ENCODE results near the gene RNU1-2.
"Not testable (repeated sequence)": the region's sequence is repeated elsewhere in the genome, so short reads cannot be mapped to it uniquely, and the experiment has no call there.

RNU1-2 gene

GRCh38 chr1:16938351-16939321, 42.9 kb downstream of the RNU1-2 start:
- Histone ChIP-seq H3K36me3 (replicated peaks; ENCODE audit: insufficient read depth, low read length) (no peaks in the 10 kb centered on the region), H3K79me2 (ENCODE audit: low read length) (no peaks in the 10 kb centered on the region), H3K9me2 (replicated peaks; ENCODE audit: insufficient read depth, low read length) (no peaks in the 10 kb centered on the region), H3K9me3 (replicated peaks; ENCODE audit: insufficient read depth, low read length) (no peaks in the 10 kb centered on the region), H4K20me1 (ENCODE audit: insufficient read depth, low read length) (no peaks in the 10 kb centered on the region), H3K27me3 (replicated peaks; ENCODE audit: insufficient read depth, low read length) (no peaks in the 10 kb centered on the region), H3K4me1 (ENCODE audit: low read length) (no peaks in the 10 kb centered on the region), H3K4me2 (ENCODE audit: low read depth, low read length) (no peak overlapping the region), H3K27ac (ENCODE audit: low read length) (no peak overlapping the region), H2AFZ (ENCODE audit: low read length) (no peak overlapping the region), H3F3A (ENCODE audit: insufficient read depth, low read length) (no peaks in the 10 kb centered on the region), H3K9ac (ENCODE audit: low read length) (no peak overlapping the region), H3K4me3 (ENCODE audit: low read length) (no peak overlapping the region)
- TF ChIP-seq CTCF (IDR thresholded peaks at IDR 0.05; ENCODE audit: low read length) (no peak), EZH2phosphoT487 (IDR thresholded peaks at IDR 0.05; ENCODE audit: low read length) (no peak), EZH2 (optimal IDR thresholded peaks at IDR 0.05; ENCODE audit: low read depth, low read length) (no peak)
- DNase-seq, result no peak

- not testable (repeated sequence) for H3K9me3 ChIP-seq (replicated peaks; ENCODE audit: insufficient read depth, low read length); H3K27ac ChIP-seq (ENCODE audit: low read length); H3K4me1 ChIP-seq (ENCODE audit: low read length); H3K36me3 ChIP-seq (replicated peaks; ENCODE audit: insufficient read depth, low read length); H3K9ac ChIP-seq (ENCODE audit: low read length); H3K27me3 ChIP-seq (replicated peaks; ENCODE audit: insufficient read depth, low read length); H3K4me2 ChIP-seq (ENCODE audit: low read depth, low read length); H3K79me2 ChIP-seq (ENCODE audit: low read length); H4K20me1 ChIP-seq (ENCODE audit: insufficient read depth, low read length); H3K9me2 ChIP-seq (replicated peaks; ENCODE audit: insufficient read depth, low read length); DNase-seq; H2AFZ ChIP-seq (ENCODE audit: low read length); H3K4me3 ChIP-seq (ENCODE audit: low read length); H3F3A ChIP-seq (ENCODE audit: insufficient read depth, low read length)
These were observed 43.8 kb downstream of the RNU1-2 start for GRCh38 chr1:16939386-16940180.

- no peak overlapping the region for H3K9ac ChIP-seq (ENCODE audit: low read length)
- no peaks in the 10 kb centered on the region for H3K9me3 ChIP-seq (replicated peaks; ENCODE audit: insufficient read depth, low read length)
- no peaks in the 10 kb centered on the region for H4K20me1 ChIP-seq (ENCODE audit: insufficient read depth, low read length)
- no peak overlapping the region for H3K4me3 ChIP-seq (ENCODE audit: low read length)
- H3K27me3 ChIP-seq (replicated peaks; ENCODE audit: insufficient read depth, low read length), result no peaks in the 10 kb centered on the region
- no peak overlapping the region for H3K27ac ChIP-seq (ENCODE audit: low read length)
- no peaks in the 10 kb centered on the region for H3K9me2 ChIP-seq (replicated peaks; ENCODE audit: insufficient read depth, low read length)
- no peak for TF ChIP-seq EZH2phosphoT487 (IDR thresholded peaks at IDR 0.05; ENCODE audit: low read length)
- TF ChIP-seq CTCF (IDR thresholded peaks at IDR 0.05; ENCODE audit: low read length), result no peak
- no peak for TF ChIP-seq EZH2 (optimal IDR thresholded peaks at IDR 0.05; ENCODE audit: low read depth, low read length)
- no peak for DNase-seq
- H3K4me1 ChIP-seq (ENCODE audit: low read length), result no peaks in the 10 kb centered on the region
- H3K79me2 ChIP-seq (ENCODE audit: low read length), result no peaks in the 10 kb centered on the region
- no peaks in the 10 kb centered on the region for H3F3A ChIP-seq (ENCODE audit: insufficient read depth, low read length)
- no peak overlapping the region for H2AFZ ChIP-seq (ENCODE audit: low read length)
- H3K4me2 ChIP-seq (ENCODE audit: low read depth, low read length), result no peak overlapping the region
- no peaks in the 10 kb centered on the region for H3K36me3 ChIP-seq (replicated peaks; ENCODE audit: insufficient read depth, low read length)
These were observed 48.3 kb downstream of the RNU1-2 start for GRCh38 chr1:16944038-16944437.

GRCh38 chr1:16945512-16945911, 49.7 kb downstream of the RNU1-2 start:
- H3K27me3 ChIP-seq (replicated peaks; ENCODE audit: insufficient read depth, low read length); H4K20me1 ChIP-seq (ENCODE audit: insufficient read depth, low read length); H3K79me2 ChIP-seq (ENCODE audit: low read length); H3K9ac ChIP-seq (ENCODE audit: low read length); H3K9me3 ChIP-seq (replicated peaks; ENCODE audit: insufficient read depth, low read length); H3K4me1 ChIP-seq (ENCODE audit: low read length); H3K36me3 ChIP-seq (replicated peaks; ENCODE audit: insufficient read depth, low read length); H2AFZ ChIP-seq (ENCODE audit: low read length); DNase-seq; H3K27ac ChIP-seq (ENCODE audit: low read length); H3K4me3 ChIP-seq (ENCODE audit: low read length); H3K9me2 ChIP-seq (replicated peaks; ENCODE audit: insufficient read depth, low read length); H3F3A ChIP-seq (ENCODE audit: insufficient read depth, low read length); H3K4me2 ChIP-seq (ENCODE audit: low read depth, low read length): not testable (repeated sequence)
